Nephron (organoid): ENCODE measurements around the gene CDH23.
A peak's percentile ranks its signal among the peaks of the same experiment; 100 is the strongest.

Experiments
- H3K27ac Mint-ChIP-seq, 3 experiments: 2 replicates each; pipeline ENCODE4 v1.8.0; 2020; ENCODE audit warnings: mixed read lengths in 3 of 3, mild to moderate bottlenecking in 2 of 3, moderate library complexity in 1 of 3
- H3K27me3 Mint-ChIP-seq: 2 replicates; pipeline ENCODE4 v1.8.0; 2021; ENCODE audit warnings: low read depth, mild to moderate bottlenecking, moderate library complexity, mixed read lengths
- H3K36me3 Mint-ChIP-seq: 2 replicates; pipeline ENCODE4 v1.8.0; 2020; ENCODE audit warnings: low read depth, mixed read lengths
- H3K4me1 Mint-ChIP-seq: 2 replicates; pipeline ENCODE4 v1.8.0; 2020; ENCODE audit warnings: mixed read lengths
- H3K4me3 Mint-ChIP-seq, 3 experiments: 2 replicates each; pipeline ENCODE4 v1.8.0; 2020; ENCODE audit warnings: mild to moderate bottlenecking in 3 of 3, mixed read lengths in 3 of 3, moderate library complexity in 2 of 3
- H3K9me3 Mint-ChIP-seq: 2 replicates; pipeline ENCODE4 v1.8.0; 2020; ENCODE audit warnings: mixed read lengths
- CTCF ChIP-seq, 3 experiments: fragments of 200-600 bp; sonication (generic); IDR thresholded peaks; one replicate each; pipeline ENCODE4 v1.5.0; 2021; ENCODE audit warnings: antibody characterized with exemption in 3 of 3; ENCODE audit not compliant: unreplicated experiment in 3 of 3

The CDH23 gene

GRCh38 chr10:71584902-71585563 is 188.3 kb downstream of the CDH23 start:
- H3K27ac Mint-ChIP-seq: no peak overlapping the region
- TF ChIP-seq CTCF (IDR thresholded peaks at IDR 0.05; ENCODE audit: unreplicated experiment in 3 of 3): no peak
- H3K27me3 Mint-ChIP-seq: peaks cover 16% of the 10 kb centered on the region

GRCh38 chr10:71585564-71586290 is 189.0 kb downstream of the CDH23 start:
- Mint-ChIP-seq H3K36me3 (no peaks in the 10 kb centered on the region), H3K4me3 (no peak overlapping the region), H3K27me3 (peaks cover 22% of the 10 kb centered on the region)

More at GRCh38 chr10:71584902-71585563, 188.3 kb downstream of the CDH23 start:
- Mint-ChIP-seq H3K9me3 (no peaks in the 10 kb centered on the region), H3K4me3 (no peak overlapping the region), H3K4me1 (peaks cover 6% of the 10 kb centered on the region), H3K36me3 (no peaks in the 10 kb centered on the region)

GRCh38 chr10:71587941-71588573 is 191.3 kb downstream of the CDH23 start:
- Mint-ChIP-seq H3K27ac (no peak overlapping the region), H3K4me1 (peaks cover 9% of the 10 kb centered on the region), H3K27me3 (peaks cover 33% of the 10 kb centered on the region)

More at GRCh38 chr10:71585564-71586290, 189.0 kb downstream of the CDH23 start:
- Mint-ChIP-seq H3K4me1 (peaks cover 9% of the 10 kb centered on the region), H3K27ac (no peak overlapping the region), H3K9me3 (no peaks in the 10 kb centered on the region)
- TF ChIP-seq CTCF (IDR thresholded peaks at IDR 0.05; ENCODE audit: unreplicated experiment in 3 of 3): no peak

GRCh38 chr10:71588685-71589084 is 192.0 kb downstream of the CDH23 start:
- Mint-ChIP-seq H3K4me1 (peaks cover 9% of the 10 kb centered on the region), H3K36me3 (no peaks in the 10 kb centered on the region), H3K9me3 (no peaks in the 10 kb centered on the region), H3K4me3 (no peak overlapping the region), H3K27me3 (peaks cover 30% of the 10 kb centered on the region), H3K27ac (no peak overlapping the region)
- TF ChIP-seq CTCF (IDR thresholded peaks at IDR 0.05; ENCODE audit: unreplicated experiment in 3 of 3): no peak

More at GRCh38 chr10:71587941-71588573, 191.3 kb downstream of the CDH23 start:
- Mint-ChIP-seq H3K4me3 (no peak overlapping the region), H3K9me3 (no peaks in the 10 kb centered on the region), H3K36me3 (no peaks in the 10 kb centered on the region)
- no peak for TF ChIP-seq CTCF (IDR thresholded peaks at IDR 0.05; ENCODE audit: unreplicated experiment in 3 of 3)

GRCh38 chr10:71589617-71590551 is 193.2 kb downstream of the CDH23 start:
- peaks cover 9% of the 10 kb centered on the region for H3K4me1 Mint-ChIP-seq
- H3K9me3 Mint-ChIP-seq: no peaks in the 10 kb centered on the region
- no peaks in the 10 kb centered on the region for H3K36me3 Mint-ChIP-seq
- peaks cover 36% of the 10 kb centered on the region for H3K27me3 Mint-ChIP-seq
- H3K4me3 Mint-ChIP-seq: no peak overlapping the region
- TF ChIP-seq CTCF (IDR thresholded peaks at IDR 0.05; ENCODE audit: unreplicated experiment in 3 of 3): no peak
- peak overlapping the region in 1 of 3 experiments; percentile 17 for H3K27ac Mint-ChIP-seq
